ENCODE results near the gene PDGFB.

- TF ChIP-seq CTCF (IDR thresholded peaks at IDR 0.05; ENCODE audit: poor library complexity) (no peak), EZH2phosphoT487 (IDR thresholded peaks at IDR 0.05; ENCODE audit: low read depth, severe bottlenecking, unreplicated experiment) (no peak), EZH2 (IDR thresholded peaks at IDR 0.05; ENCODE audit: borderline replicate concordance) (no peak)
Observed at GRCh38 chr22:39207141-39208012, 37.4 kb downstream of the PDGFB start.

Measured in hepatocyte (in vitro differentiated cells).